Neutrophil (primary cell): ENCODE measurements around the gene LMX1A.

Experiments
- H3K27ac ChIP-seq: fragments of 200-600 bp; sonication (generic); 2 replicates; pipeline ENCODE4 v1.5.1; 2016; ENCODE audit warnings: mild to moderate bottlenecking, moderate library complexity
- H3K27me3 ChIP-seq: fragments of 200-600 bp; sonication (generic); 2 replicates; pipeline ENCODE4 v1.6.0; 2016; ENCODE audit warnings: mild to moderate bottlenecking
- H3K36me3 ChIP-seq: fragments of 200-600 bp; sonication (generic); 2 replicates; pipeline ENCODE4 v1.5.1; 2017
- H3K4me1 ChIP-seq, 2 experiments: fragments of 200-600 bp in 1 of 2; sonication (generic) in 1 of 2; 1 replicate in 1 of 2; 2 replicates in 1 of 2; pipeline versions ENCODE4 v1.5.1 to v1.6.1; 2013 to 2016; ENCODE audit warnings: low read depth in 1 of 2, low read length in 1 of 2, mild to moderate bottlenecking in 1 of 2, moderate library complexity in 1 of 2; ENCODE audit not compliant: control insufficient read depth in 1 of 2, insufficient read depth in 1 of 2
- H3K4me3 ChIP-seq, 2 experiments: fragments of 200-600 bp in 1 of 2; sonication (generic) in 1 of 2; 1 replicate in 1 of 2; 2 replicates in 1 of 2; pipeline ENCODE4 v1.5.1; 2013 to 2016; ENCODE audit warnings: low read depth in 1 of 2, low read length in 1 of 2, mild to moderate bottlenecking in 1 of 2, moderate library complexity in 1 of 2
- H3K9me3 ChIP-seq: fragments of 200-600 bp; sonication (generic); 2 replicates; pipeline ENCODE4 v1.5.1; 2016
- TF ChIP-seq, protein P1 (sequence below): fragments of 200-600 bp; sonication (generic); IDR thresholded peaks from 2 replicates; pipeline ENCODE4 v1.5.1; 2016; ENCODE audit warnings: antibody characterized with exemption

Gene LMX1A

DNA sequence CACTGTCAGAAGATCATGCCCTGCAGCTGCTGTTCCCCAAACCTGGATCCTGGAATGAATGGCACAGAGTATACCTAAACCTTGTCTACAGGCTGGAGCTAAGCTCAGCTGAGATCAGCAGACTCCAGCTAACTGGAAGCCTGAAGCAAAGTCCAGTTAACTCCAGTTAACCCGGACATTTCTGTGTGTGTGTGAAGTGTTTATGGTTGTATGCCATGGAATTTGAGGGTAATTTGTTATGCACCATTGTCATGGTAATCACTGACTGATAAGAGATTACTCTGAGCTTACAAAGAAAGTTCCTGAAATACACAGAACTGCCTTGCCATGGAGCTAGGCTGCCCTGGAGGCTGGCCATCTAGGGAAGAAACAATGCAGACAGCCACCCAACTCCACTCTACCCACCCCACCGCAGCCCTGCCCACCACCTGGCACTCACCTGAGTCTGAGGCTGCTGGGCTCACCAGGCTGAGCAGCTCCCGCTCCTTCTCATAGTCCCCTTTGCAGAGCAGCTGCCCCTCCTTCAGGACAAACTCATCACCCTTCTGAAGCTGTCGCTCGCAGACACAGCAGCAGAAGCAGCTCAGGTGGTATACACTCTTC lies 107.4 kb downstream of the LMX1A start:
- no peaks in the 10 kb centered on the region for H3K9me3 ChIP-seq
- H3K27me3 ChIP-seq, result peaks cover 3% of the 10 kb centered on the region

DNA sequence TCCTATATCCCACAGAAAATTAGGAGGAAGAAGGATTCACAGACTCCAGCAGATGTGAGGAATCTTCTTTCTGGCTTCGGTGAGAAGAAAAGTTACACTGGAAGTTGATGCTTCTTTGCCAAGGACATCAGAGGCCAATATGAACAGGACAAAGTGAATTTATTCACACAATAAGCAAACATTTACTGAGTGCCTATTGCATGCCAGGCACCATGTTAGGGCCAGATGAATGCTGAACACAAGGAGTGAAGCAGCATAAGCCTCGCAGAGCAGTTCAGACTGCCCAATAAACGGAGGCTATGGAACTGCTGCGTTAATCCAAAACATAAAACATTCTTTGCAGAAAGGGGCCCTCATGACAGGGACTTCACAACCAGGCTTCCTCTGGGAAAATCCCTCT lies 114.6 kb downstream of the LMX1A start:
- Histone ChIP-seq H3K36me3 (no peaks in the 10 kb centered on the region), H3K4me3 (no peak overlapping the region), H3K4me1 (no peaks in the 10 kb centered on the region), H3K27me3 (peaks cover 35% of the 10 kb centered on the region), H3K27ac (no peak overlapping the region), H3K9me3 (no peaks in the 10 kb centered on the region)
- TF ChIP-seq, protein P1, sequence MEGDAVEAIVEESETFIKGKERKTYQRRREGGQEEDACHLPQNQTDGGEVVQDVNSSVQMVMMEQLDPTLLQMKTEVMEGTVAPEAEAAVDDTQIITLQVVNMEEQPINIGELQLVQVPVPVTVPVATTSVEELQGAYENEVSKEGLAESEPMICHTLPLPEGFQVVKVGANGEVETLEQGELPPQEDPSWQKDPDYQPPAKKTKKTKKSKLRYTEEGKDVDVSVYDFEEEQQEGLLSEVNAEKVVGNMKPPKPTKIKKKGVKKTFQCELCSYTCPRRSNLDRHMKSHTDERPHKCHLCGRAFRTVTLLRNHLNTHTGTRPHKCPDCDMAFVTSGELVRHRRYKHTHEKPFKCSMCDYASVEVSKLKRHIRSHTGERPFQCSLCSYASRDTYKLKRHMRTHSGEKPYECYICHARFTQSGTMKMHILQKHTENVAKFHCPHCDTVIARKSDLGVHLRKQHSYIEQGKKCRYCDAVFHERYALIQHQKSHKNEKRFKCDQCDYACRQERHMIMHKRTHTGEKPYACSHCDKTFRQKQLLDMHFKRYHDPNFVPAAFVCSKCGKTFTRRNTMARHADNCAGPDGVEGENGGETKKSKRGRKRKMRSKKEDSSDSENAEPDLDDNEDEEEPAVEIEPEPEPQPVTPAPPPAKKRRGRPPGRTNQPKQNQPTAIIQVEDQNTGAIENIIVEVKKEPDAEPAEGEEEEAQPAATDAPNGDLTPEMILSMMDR, result no peak

More for the DNA sequence above, 107.4 kb downstream of the LMX1A start:
- Histone ChIP-seq H3K4me3 (no peak overlapping the region), H3K4me1 (no peaks in the 10 kb centered on the region), H3K36me3 (no peaks in the 10 kb centered on the region), H3K27ac (no peak overlapping the region)
- TF ChIP-seq, protein P1, result no peak

DNA sequence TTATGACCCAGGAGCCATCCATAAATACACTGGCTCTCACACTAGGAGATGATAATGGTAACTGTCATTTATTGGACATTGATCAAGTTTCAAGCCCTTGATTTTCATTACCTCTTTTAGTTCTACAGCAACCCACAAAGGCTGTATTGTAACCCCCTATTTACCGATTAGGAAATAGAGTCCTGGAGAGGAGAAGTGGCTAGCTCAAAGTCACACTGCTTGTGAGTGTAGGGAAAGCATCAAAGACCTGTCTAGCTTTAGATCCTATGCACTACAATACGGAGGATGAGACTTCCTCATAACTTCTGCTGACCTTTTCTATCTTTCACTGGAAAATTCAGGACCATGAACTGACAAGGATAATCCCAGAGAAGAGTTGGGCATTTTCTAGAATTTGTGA lies 115.2 kb downstream of the LMX1A start:
- Histone ChIP-seq H3K27me3 (peaks cover 40% of the 10 kb centered on the region), H3K36me3 (no peaks in the 10 kb centered on the region), H3K4me3 (no peak overlapping the region), H3K9me3 (no peaks in the 10 kb centered on the region), H3K4me1 (no peaks in the 10 kb centered on the region), H3K27ac (no peak overlapping the region)
- TF ChIP-seq, protein P1, result no peak

DNA sequence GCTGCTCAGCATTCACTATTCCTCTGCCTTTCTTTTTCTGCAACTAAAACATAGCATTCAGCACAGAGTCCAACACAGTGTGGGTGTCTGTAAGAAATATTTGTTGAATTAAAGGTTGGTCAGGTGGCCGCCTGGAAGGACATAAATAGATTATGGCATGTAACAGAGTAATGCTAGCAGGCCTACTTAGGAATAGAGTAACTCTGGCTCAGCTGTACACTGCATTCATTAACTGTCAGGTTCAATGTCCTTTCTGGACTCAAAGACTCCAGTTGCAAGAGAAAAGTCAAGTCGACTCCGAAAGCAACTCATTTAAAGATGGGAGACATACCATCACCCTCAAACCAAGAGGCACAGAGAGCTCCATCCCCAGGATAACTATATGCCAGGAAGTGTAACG lies 116.0 kb downstream of the LMX1A start:
- H3K4me3 ChIP-seq, result no peak overlapping the region
- no peak overlapping the region for H3K27ac ChIP-seq
- H3K27me3 ChIP-seq, result peaks cover 47% of the 10 kb centered on the region
- TF ChIP-seq, protein P1, result no peak
- no peaks in the 10 kb centered on the region for H3K9me3 ChIP-seq
- no peaks in the 10 kb centered on the region for H3K4me1 ChIP-seq
- H3K36me3 ChIP-seq, result no peaks in the 10 kb centered on the region

DNA sequence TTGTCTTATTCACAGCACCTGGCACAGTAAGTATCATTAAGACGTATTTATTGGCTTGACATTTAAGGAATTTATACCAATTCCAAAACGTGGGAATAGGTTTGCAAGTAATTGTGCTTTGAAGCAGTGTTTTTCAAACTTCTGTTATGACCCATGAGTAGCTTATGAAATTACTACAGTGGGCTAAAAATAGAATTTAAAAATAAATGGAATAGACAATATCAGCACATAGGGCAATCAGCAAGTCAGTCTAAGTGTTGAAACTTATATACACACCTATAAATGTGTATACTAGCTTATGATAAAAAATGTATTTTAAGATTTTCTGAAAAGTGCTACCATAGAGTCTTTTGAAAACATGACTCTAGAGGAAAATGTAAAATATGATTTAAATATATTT lies 116.6 kb downstream of the LMX1A start:
- Histone ChIP-seq H3K9me3 (no peaks in the 10 kb centered on the region), H3K36me3 (no peaks in the 10 kb centered on the region), H3K4me1 (no peaks in the 10 kb centered on the region), H3K27me3 (peaks cover 53% of the 10 kb centered on the region), H3K27ac (no peak overlapping the region), H3K4me3 (no peak overlapping the region)
- TF ChIP-seq, protein P1, result no peak
